HEK293T (cell line): Measurements from ENCODE around the gene COA8.

ENCODE experiments used
- CTCF ChIA-PET: fragments of 350-600 bp; formaldehyde crosslinking; extraction: SDS; loops from one replicate; lab custom pipeline; 2021; ENCODE audit warnings: antibody characterized with exemption, inconsistent platforms; lab: Yijun Ruan, JAX
- POLR2A ChIA-PET: fragments of 350-600 bp; formaldehyde crosslinking; extraction: SDS; loops from one replicate; lab custom pipeline; 2020; ENCODE audit warnings: antibody characterized with exemption, inconsistent platforms; lab: Yijun Ruan, JAX
- DNase-seq: peaks from one replicate; pipeline ENCODE4 v3.0.0; 2012; ENCODE audit warnings: mixed read lengths; ENCODE audit errors: extremely low spot score
- ARNT ChIP-seq: fragments of 450-650 bp; IDR thresholded peaks from 2 replicates; pipeline ENCODE4 v1.6.1; 2017; ENCODE audit warnings: mild to moderate bottlenecking
- BHLHE40 ChIP-seq: fragments of 450-650 bp; IDR thresholded peaks from 2 replicates; pipeline ENCODE4 v1.6.1; 2016; ENCODE audit warnings: mild to moderate bottlenecking, moderate library complexity, borderline replicate concordance
- CTBP1 ChIP-seq: fragments of 450-650 bp; IDR thresholded peaks from 2 replicates; pipeline ENCODE4 v1.6.1; 2016; ENCODE audit warnings: borderline replicate concordance
- ELF4 ChIP-seq: fragments of 450-650 bp; IDR thresholded peaks from 2 replicates; pipeline ENCODE4 v1.6.1; 2017; ENCODE audit warnings: antibody characterized with exemption
- FOXA1 ChIP-seq: fragments of 450-650 bp; IDR thresholded peaks from 2 replicates; pipeline ENCODE4 v1.6.1; 2016; ENCODE audit warnings: mild to moderate bottlenecking
- FOXK2 ChIP-seq: fragments of 450-650 bp; IDR thresholded peaks from 2 replicates; pipeline ENCODE4 v1.6.1; 2016; ENCODE audit warnings: mild to moderate bottlenecking
- FOXM1 ChIP-seq: fragments of 450-650 bp; IDR thresholded peaks from 2 replicates; pipeline ENCODE4 v1.6.1; 2017; ENCODE audit warnings: mild to moderate bottlenecking, borderline replicate concordance
- HDGF ChIP-seq: fragments of 450-650 bp; IDR thresholded peaks from 2 replicates; pipeline ENCODE4 v1.6.1; 2017; ENCODE audit warnings: antibody characterized with exemption, borderline replicate concordance
- L3MBTL2 ChIP-seq: fragments of 450-650 bp; conservative IDR thresholded peaks from 2 replicates; pipeline ENCODE4 v1.6.1; 2016; ENCODE audit warnings: mild to moderate bottlenecking
- LEF1 ChIP-seq: fragments of 450-650 bp; IDR thresholded peaks from 2 replicates; pipeline ENCODE4 v1.6.1; 2017; ENCODE audit warnings: mild to moderate bottlenecking, borderline replicate concordance
- NFRKB ChIP-seq: fragments of 450-650 bp; IDR thresholded peaks from 2 replicates; pipeline ENCODE4 v1.6.1; 2016; ENCODE audit warnings: mild to moderate bottlenecking, moderate library complexity
- PKNOX1 ChIP-seq: fragments of 450-650 bp; IDR thresholded peaks from 2 replicates; pipeline ENCODE4 v1.6.1; 2016
- SP1 ChIP-seq: fragments of 450-650 bp; IDR thresholded peaks from 2 replicates; pipeline ENCODE4 v1.6.1; 2017
- SUZ12 ChIP-seq: fragments of 450-650 bp; IDR thresholded peaks from 2 replicates; pipeline ENCODE4 v1.6.1; 2016; ENCODE audit warnings: mild to moderate bottlenecking
- TARDBP ChIP-seq: fragments of 450-650 bp; IDR thresholded peaks from 2 replicates; pipeline ENCODE4 v1.6.1; 2016
- ZNF384 ChIP-seq: fragments of 450-650 bp; IDR thresholded peaks from 2 replicates; pipeline ENCODE4 v1.6.1; 2016

COA8 gene

GRCh38 chr14:103530390-103530789 is 32.4 kb upstream of the COA8 start:
- ChIA-PET CTCF (interaction anchor here (1.6 kb wide), 1 partner anchor 12 kb away, joined by 6 read pairs; no protein-coding TSS in a partner anchor), POLR2A (interaction anchor here (3.5 to 7.7 kb wide), 2 partner anchors 10 kb away, joined by 13 to 83 read pairs; partner anchors contain the start of gene CKB)
- TF ChIP-seq FOXK2 (no peak), CTBP1 (no peak), HDGF (no peak), BHLHE40 (no peak)
- DNase-seq, result no peak

GRCh38 chr14:103530831-103531230 is 31.9 kb upstream of the COA8 start:
- no peak for DNase-seq
- ChIA-PET POLR2A (interaction anchor here (7.7 kb wide), 1 partner anchor 10 kb away, joined by 83 read pairs; the partner anchor contains the start of gene CKB), CTCF (interaction anchor here (1.6 kb wide), 1 partner anchor 12 kb away, joined by 6 read pairs; no protein-coding TSS in a partner anchor)
- no peak for TF ChIP-seq ELF4

- POLR2A ChIA-PET, result interaction anchor here (7.7 kb wide), 1 partner anchor 11 kb away, joined by 83 read pairs; the partner anchor contains the start of gene CKB
- TF ChIP-seq L3MBTL2 (no peak), FOXK2 (no peak), CTBP1 (no peak), SUZ12 (no peak)
- CTCF ChIA-PET, result interaction anchor here (1.6 kb wide), 1 partner anchor 13 kb away, joined by 6 read pairs; no protein-coding TSS in a partner anchor
- no peak for DNase-seq
Observed at GRCh38 chr14:103531421-103532215, 31.1 kb upstream of the COA8 start.

- ChIA-PET CTCF (interaction anchor here (0.6 kb wide), 1 partner anchor 354 kb away, joined by 3 read pairs; no protein-coding TSS in a partner anchor), POLR2A (interaction anchor here (1.0 to 7.7 kb wide), 2 partner anchors 12 to 27 kb away, joined by 3 to 83 read pairs; partner anchors contain the start of gene CKB)
- no peak for TF ChIP-seq HDGF
- no peak for TF ChIP-seq PKNOX1
- TF ChIP-seq FOXK2, result no peak
- no peak for TF ChIP-seq SUZ12
- TF ChIP-seq NFRKB, result no peak
- no peak for TF ChIP-seq CTBP1
- no peak for DNase-seq
Observed at GRCh38 chr14:103532216-103533136, 30.3 kb upstream of the COA8 start.

- POLR2A ChIA-PET, result interaction anchor here (1.0 to 7.7 kb wide), 2 partner anchors 13 to 26 kb away, joined by 3 to 83 read pairs; partner anchors contain the start of gene CKB
- CTCF ChIA-PET, result interaction anchor here (0.5 to 1.0 kb wide), 3 partner anchors 86 to 839 kb away, joined by 3 to 4 read pairs (median 3); no protein-coding TSS in a partner anchor
- no peak for DNase-seq
Observed at GRCh38 chr14:103533137-103533998, 29.4 kb upstream of the COA8 start.

GRCh38 chr14:103533999-103534575 is 28.7 kb upstream of the COA8 start:
- TF ChIP-seq PKNOX1, result no peak
- no peak for TF ChIP-seq SP1
- no peak for TF ChIP-seq L3MBTL2
- no peak for TF ChIP-seq NFRKB
- no peak for TF ChIP-seq FOXM1
- no peak for TF ChIP-seq FOXA1
- TF ChIP-seq FOXK2, result no peak
- no peak for TF ChIP-seq ZNF384
- TF ChIP-seq LEF1, result no peak
- TF ChIP-seq ARNT, result no peak
- TF ChIP-seq HDGF, result no peak
- TF ChIP-seq ELF4, result no peak
- no peak for TF ChIP-seq BHLHE40
- TF ChIP-seq CTBP1, result no peak
- TF ChIP-seq TARDBP, result no peak
- TF ChIP-seq SUZ12, result no peak
- ChIA-PET CTCF (interaction anchor here (0.5 to 1.2 kb wide), 3 partner anchors 15 to 840 kb away, joined by 3 to 4 read pairs (median 3); no protein-coding TSS in a partner anchor), POLR2A (interaction anchor here (7.7 kb wide), 1 partner anchor 13 kb away, joined by 83 read pairs; the partner anchor contains the start of gene CKB)
- no peak for DNase-seq

More at GRCh38 chr14:103533137-103533998, 29.4 kb upstream of the COA8 start:
- TF ChIP-seq SP1, result no peak
- no peak for TF ChIP-seq BHLHE40
- TF ChIP-seq FOXM1, result no peak
- no peak for TF ChIP-seq FOXK2
- no peak for TF ChIP-seq HDGF
- no peak for TF ChIP-seq PKNOX1
- TF ChIP-seq NFRKB, result no peak
- TF ChIP-seq FOXA1, result no peak
